HCT116 (cell line): ENCODE data around the gene ADAM20. TPM values are rescaled to one million over a fixed set of nuclear protein-coding genes. Genes with fewer than 3 reads are reported as not detected.

Experiments used
- total RNA-seq: library from RNA; stranded (reverse); gene quantifications from one replicate; pipeline ENCODE4 v1.2.1, GENCODE V29; 2021; ENCODE audit not compliant: unreplicated experiment

Gene ADAM20
- total RNA-seq, 1 experiment from 2014 or later, result 0.57 TPM

Other genes with a start within 250 kb of the ADAM20 start
- 52.4 TPM for gene COX16, start 175.3 kb downstream of the ADAM20 start, total RNA-seq
- gene SYNJ2BP, start 117.9 kb downstream of the ADAM20 start, total RNA-seq, result 19.0 TPM
- 0.98 TPM for gene ADAM21, start 82.8 kb downstream of the ADAM20 start, total RNA-seq
- gene MED6, start 65.7 kb upstream of the ADAM20 start, total RNA-seq, result 39.6 TPM
- gene TTC9, start 106.9 kb upstream of the ADAM20 start, total RNA-seq, result 2.4 TPM